Measurements from ENCODE around the gene VPS4A. TPM values are rescaled to one million over a fixed set of nuclear protein-coding genes. Genes with fewer than 3 reads are reported as not detected.
A peak's percentile ranks its signal among the peaks of the same experiment; 100 is the strongest.

The VPS4A gene
- total RNA-seq, 3 donors from 2014 or later: 31.3 to 43.8 (median 32.4) TPM

GRCh38 chr16:69298261-69298660 is 12.9 kb upstream of the VPS4A start:
- no peak for DNase-seq (ENCODE audit: low spot score in 2 of 2)
- Histone ChIP-seq H3K4me1 (no peaks in the 10 kb centered on the region), H3K9me3 (no peaks in the 10 kb centered on the region), H3K36me3 (no peaks in the 10 kb centered on the region), H3K4me3 (no peak overlapping the region), H3K27ac (no peak overlapping the region), H3K27me3 (no peaks in the 10 kb centered on the region)
- intact Hi-C loops (cut with DNase I; ENCODE audit: low total_unique reads): no loop called here
- TF ChIP-seq POLR2A (IDR thresholded peaks at IDR 0.05) (no peak), CTCF (IDR thresholded peaks at IDR 0.05) (no peak), POLR2AphosphoS5 (IDR thresholded peaks at IDR 0.05) (no peak)

GRCh38 chr16:69301187-69301586 is 10.0 kb upstream of the VPS4A start:
- no peak overlapping the region for H3K4me3 ChIP-seq
- DNase-seq (ENCODE audit: low spot score in 2 of 2): no peak
- H3K27me3 ChIP-seq: no peaks in the 10 kb centered on the region
- H3K9me3 ChIP-seq: no peaks in the 10 kb centered on the region
- no peak overlapping the region for H3K27ac ChIP-seq
- TF ChIP-seq POLR2A (IDR thresholded peaks at IDR 0.05): no peak
- TF ChIP-seq POLR2AphosphoS5 (IDR thresholded peaks at IDR 0.05): no peak
- TF ChIP-seq CTCF (IDR thresholded peaks at IDR 0.05): no peak
- intact Hi-C loops (cut with DNase I; ENCODE audit: low total_unique reads): no loop called here
- H3K36me3 ChIP-seq: no peaks in the 10 kb centered on the region
- H3K4me1 ChIP-seq: no peaks in the 10 kb centered on the region

DNA sequence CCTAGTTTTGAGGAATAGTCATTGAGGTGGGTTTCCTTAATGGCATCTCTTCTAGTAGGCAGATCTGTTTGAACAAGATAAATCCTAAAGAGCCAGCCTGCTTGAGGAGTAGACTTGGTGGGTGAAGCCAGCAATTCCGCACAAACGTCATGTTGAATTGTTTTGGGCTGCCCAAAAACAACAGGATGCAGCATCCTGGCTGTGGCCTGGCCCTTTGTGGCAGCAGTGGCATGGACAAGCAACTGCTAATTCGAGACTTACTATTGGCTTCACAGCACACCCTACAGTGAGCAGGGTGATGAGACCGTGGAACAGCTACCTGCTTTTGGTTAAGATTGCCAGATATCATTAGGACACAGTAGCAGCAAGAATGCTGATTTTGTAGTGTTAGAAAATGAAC is 9.3 kb upstream of the VPS4A start:
- no peak overlapping the region for H3K4me3 ChIP-seq
- H3K27ac ChIP-seq: peak overlapping the region in 1 of 2 donors; percentile 23
- intact Hi-C loops (cut with DNase I; ENCODE audit: low total_unique reads): no loop called here
- no peaks in the 10 kb centered on the region for H3K27me3 ChIP-seq
- H3K9me3 ChIP-seq: no peaks in the 10 kb centered on the region
- DNase-seq (ENCODE audit: low spot score in 2 of 2): no peak
- H3K4me1 ChIP-seq: no peaks in the 10 kb centered on the region
- TF ChIP-seq POLR2AphosphoS5 (IDR thresholded peaks at IDR 0.05) (no peak), CTCF (IDR thresholded peaks at IDR 0.05) (no peak), POLR2A (IDR thresholded peaks at IDR 0.05) (no peak)
- H3K36me3 ChIP-seq: no peaks in the 10 kb centered on the region

DNA sequence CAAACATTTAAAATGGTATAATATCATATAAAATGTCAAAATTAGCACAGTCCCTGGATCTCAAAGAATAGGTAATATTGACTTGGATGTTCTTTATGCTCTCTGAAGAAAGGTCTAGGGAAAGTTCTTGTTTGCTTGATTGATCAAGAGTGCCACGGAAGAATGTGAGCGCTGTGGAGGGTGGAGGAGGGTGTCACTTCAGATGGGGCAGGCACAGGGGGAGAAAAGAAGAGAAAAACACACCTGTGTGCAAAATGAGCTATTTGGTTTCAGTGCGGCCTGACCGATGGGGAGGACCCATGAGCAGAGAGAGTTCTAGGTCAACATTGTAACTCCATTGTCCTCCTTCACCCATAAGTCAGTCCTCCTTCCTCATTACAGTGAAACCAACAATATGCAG is 8.8 kb upstream of the VPS4A start:
- Histone ChIP-seq H3K27ac (no peak overlapping the region), H3K9me3 (no peaks in the 10 kb centered on the region), H3K27me3 (no peaks in the 10 kb centered on the region), H3K4me3 (no peak overlapping the region), H3K4me1 (no peaks in the 10 kb centered on the region), H3K36me3 (no peaks in the 10 kb centered on the region)
- no peak for TF ChIP-seq POLR2AphosphoS5 (IDR thresholded peaks at IDR 0.05)
- intact Hi-C loops (cut with DNase I; ENCODE audit: low total_unique reads): no loop called here
- DNase-seq (ENCODE audit: low spot score in 2 of 2): no peak

DNA sequence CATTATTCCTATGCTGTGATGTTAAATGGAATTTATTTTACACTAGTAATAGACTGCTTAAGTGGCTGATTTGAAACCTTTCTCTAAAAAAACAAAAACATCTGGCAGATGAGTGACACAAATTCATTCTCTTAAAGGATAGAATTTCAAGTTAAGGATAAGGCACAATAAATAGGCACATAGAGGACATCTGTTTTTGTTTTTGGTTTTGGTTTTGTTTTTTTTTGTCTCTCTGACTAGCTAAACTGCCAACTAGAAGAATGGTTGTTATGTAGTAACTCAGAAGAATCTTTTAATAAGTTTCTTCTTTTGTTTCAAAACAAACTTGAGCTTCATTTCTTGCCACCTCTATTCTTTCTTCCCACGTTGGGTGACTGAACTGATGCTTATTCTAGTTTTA is 5.1 kb upstream of the VPS4A start:
- Histone ChIP-seq H3K4me1 (no peaks in the 10 kb centered on the region), H3K4me3 (no peak overlapping the region), H3K27ac (no peak overlapping the region), H3K36me3 (no peaks in the 10 kb centered on the region), H3K9me3 (no peaks in the 10 kb centered on the region), H3K27me3 (no peaks in the 10 kb centered on the region)
- DNase-seq (ENCODE audit: low spot score in 2 of 2): no peak
- intact Hi-C loops (cut with DNase I; ENCODE audit: low total_unique reads): no loop called here
- TF ChIP-seq POLR2AphosphoS5 (IDR thresholded peaks at IDR 0.05) (no peak), POLR2A (IDR thresholded peaks at IDR 0.05) (no peak), CTCF (IDR thresholded peaks at IDR 0.05) (no peak)

DNA sequence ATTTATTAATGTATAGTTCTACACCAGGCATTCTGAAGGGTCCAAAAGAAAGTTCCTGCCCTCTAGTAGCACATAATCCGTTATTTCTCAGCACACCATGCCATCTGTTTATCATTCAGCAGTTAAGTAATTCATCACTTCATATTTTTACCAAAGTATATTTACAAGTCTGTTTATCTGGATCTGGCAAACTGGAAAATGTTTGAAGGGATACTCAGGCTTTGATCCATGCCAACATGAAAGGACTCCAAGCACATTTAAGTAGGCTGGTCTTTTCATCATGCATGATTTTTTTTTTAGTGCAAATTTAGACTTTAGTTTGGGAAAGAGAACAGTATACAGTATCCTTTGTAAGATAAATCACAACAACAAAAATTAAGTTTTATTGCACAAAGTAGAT is 4.1 kb upstream of the VPS4A start:
- DNase-seq (ENCODE audit: low spot score in 2 of 2): no peak
- intact Hi-C loops (cut with DNase I; ENCODE audit: low total_unique reads): no loop called here
- Histone ChIP-seq H3K9me3 (no peaks in the 10 kb centered on the region), H3K27me3 (no peaks in the 10 kb centered on the region), H3K36me3 (no peaks in the 10 kb centered on the region), H3K27ac (no peak overlapping the region), H3K4me3 (no peak overlapping the region), H3K4me1 (no peaks in the 10 kb centered on the region)
- no peak for TF ChIP-seq POLR2AphosphoS5 (IDR thresholded peaks at IDR 0.05)
